Measurements from ENCODE around the gene BIRC7.

Gene BIRC7

GRCh38 chr20:63217706-63218105, 18.0 kb upstream of the BIRC7 start:
- TF ChIP-seq, protein P1, sequence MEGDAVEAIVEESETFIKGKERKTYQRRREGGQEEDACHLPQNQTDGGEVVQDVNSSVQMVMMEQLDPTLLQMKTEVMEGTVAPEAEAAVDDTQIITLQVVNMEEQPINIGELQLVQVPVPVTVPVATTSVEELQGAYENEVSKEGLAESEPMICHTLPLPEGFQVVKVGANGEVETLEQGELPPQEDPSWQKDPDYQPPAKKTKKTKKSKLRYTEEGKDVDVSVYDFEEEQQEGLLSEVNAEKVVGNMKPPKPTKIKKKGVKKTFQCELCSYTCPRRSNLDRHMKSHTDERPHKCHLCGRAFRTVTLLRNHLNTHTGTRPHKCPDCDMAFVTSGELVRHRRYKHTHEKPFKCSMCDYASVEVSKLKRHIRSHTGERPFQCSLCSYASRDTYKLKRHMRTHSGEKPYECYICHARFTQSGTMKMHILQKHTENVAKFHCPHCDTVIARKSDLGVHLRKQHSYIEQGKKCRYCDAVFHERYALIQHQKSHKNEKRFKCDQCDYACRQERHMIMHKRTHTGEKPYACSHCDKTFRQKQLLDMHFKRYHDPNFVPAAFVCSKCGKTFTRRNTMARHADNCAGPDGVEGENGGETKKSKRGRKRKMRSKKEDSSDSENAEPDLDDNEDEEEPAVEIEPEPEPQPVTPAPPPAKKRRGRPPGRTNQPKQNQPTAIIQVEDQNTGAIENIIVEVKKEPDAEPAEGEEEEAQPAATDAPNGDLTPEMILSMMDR (IDR thresholded peaks at IDR 0.05) = no peak

GRCh38 chr20:63218701-63219446, 16.8 kb upstream of the BIRC7 start:
- TF ChIP-seq, protein P1 (IDR thresholded peaks at IDR 0.05) = no peak

GRCh38 chr20:63219447-63219821, 16.3 kb upstream of the BIRC7 start:
- TF ChIP-seq, protein P1 (IDR thresholded peaks at IDR 0.05) = no peak

- TF ChIP-seq, protein P1 (IDR thresholded peaks at IDR 0.05) = no peak
Observed at GRCh38 chr20:63219866-63220521, 15.7 kb upstream of the BIRC7 start.

DNA sequence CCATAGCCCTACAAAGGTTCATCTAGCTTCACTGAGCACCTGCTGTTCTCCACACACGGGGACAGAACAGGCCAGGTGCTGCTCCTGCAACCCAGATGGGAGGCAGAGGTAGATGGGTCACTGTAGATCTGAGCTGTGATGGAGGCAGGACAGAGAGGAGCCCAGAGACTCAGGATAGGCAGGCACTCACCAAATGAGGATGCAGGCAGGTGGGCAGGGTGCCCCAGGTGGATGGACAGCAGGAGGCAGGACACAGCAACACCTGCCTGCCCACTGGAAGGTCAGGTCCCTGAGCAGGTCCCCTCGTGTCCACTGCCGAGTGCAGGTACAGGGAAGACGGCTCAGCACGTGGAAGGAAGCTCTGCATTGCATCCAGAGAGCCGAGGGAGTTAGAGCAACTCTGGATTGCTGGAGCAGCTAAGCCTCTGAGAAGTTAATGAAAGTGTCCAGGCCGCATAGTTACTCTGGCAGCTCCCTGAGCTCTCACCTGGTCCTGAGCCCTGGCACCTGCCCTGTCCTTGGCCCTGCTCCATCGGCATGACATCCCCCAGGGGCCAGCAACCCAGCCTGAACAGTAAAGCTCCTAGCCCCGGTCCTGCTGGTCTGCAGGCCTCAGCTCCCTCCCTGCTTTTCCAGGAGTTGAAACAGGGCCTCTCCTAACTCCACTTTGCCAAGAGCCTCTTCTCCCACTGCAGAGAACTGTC, 14.9 kb upstream of the BIRC7 start:
- TF ChIP-seq, protein P1 (IDR thresholded peaks at IDR 0.05) = no peak

DNA sequence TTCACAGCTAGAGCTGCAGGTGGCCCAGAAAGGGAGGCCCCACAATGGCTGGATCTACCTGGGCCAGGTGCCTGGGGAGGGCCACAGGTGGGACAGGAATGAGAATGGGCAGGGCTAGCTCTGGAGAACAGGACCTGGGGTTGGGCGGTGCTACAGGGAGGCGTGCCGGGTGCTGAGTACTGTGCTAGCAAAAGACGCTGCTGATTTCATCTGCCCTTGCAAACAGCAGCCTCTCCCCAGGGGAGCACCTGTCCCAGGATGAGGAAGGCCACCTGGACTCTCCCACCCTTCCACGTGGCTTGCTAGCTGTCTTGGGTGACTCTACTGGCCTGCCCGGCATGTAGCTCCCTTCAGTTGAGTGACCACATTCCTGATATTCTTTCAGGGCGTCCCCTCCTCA, 13.2 kb upstream of the BIRC7 start:
- TF ChIP-seq, protein P1 (IDR thresholded peaks at IDR 0.05) = no peak

GRCh38 chr20:63223121-63223825, 12.4 kb upstream of the BIRC7 start:
- TF ChIP-seq, protein P1 (IDR thresholded peaks at IDR 0.05) = peak; percentile 95
